K562 (cell line): Measurements from ENCODE around the gene LRMDA. TPM values are rescaled to one million over a fixed set of nuclear protein-coding genes. Genes with fewer than 3 reads are reported as not detected.

Source experiments
- ATAC-seq: fragments of 200-7000 bp; cut with Tn5 transposase; 3 replicates; pipeline ENCODE4 v1.9.1; 2020; ENCODE audit warnings: moderate library complexity
- BruUV-seq: library from RNA; stranded (reverse); fragments of 400-500 nt; replicated peaks from 2 replicates; lab custom pipeline; 2021; lab: Mats Ljungman, UMichigan
- CTCF ChIA-PET: fragments of 300-600 bp; formaldehyde crosslinking; extraction: SDS; loops from one replicate; lab custom pipeline; 2021; ENCODE audit warnings: low intra/inter-chr PET ratio; lab: Yijun Ruan, JAX
- POLR2A ChIA-PET: fragments of 300-600, 350-650 bp; sonication (Branson Sonifier 250); formaldehyde crosslinking; extraction: SDS; loops from one replicate; lab custom pipeline; 2021; ENCODE audit warnings: antibody characterized with exemption, inconsistent platforms; lab: Yijun Ruan, JAX
- DNase-seq, 4 experiments: peaks; one replicate each; pipeline versions ENCODE4 v3.0.0 to v3.0.0-alpha.2; 2011 to 2018; ENCODE audit warnings: low spot score in 3 of 4, mixed read lengths in 3 of 4; ENCODE audit errors: extremely low read depth in 1 of 4
- FAIRE-seq: peaks from 2 replicates; lab custom pipeline; 2011; peaks lifted over from hg19 to GRCh38; lab: Jason Lieb, UNC
- H2AFZ ChIP-seq: 2 replicates; pipeline ENCODE4 v1.6.0; 2011; ENCODE audit warnings: low read depth, low read length, control low read depth, inconsistent platforms
- H3K27ac ChIP-seq: fragments of 200-600 bp; 3 replicates; pipeline ENCODE4 v1.8.0; 2011; ENCODE audit warnings: low read depth, mild to moderate bottlenecking, control low read depth, inconsistent platforms, low read length, moderate library complexity, mixed read lengths; ENCODE audit errors: extremely low read depth
- H3K27me3 ChIP-seq, 2 experiments: fragments of 300-600 bp in 1 of 2; 2 replicates in 1 of 2; 3 replicates in 1 of 2; pipeline versions ENCODE4 v1.6.0 to v1.8.0; 2011; ENCODE audit warnings: inconsistent platforms in 2 of 2, low read length in 2 of 2, mild to moderate bottlenecking in 1 of 2, mixed read lengths in 1 of 2, moderate library complexity in 1 of 2; ENCODE audit not compliant: control insufficient read depth in 2 of 2, insufficient read depth in 2 of 2
- H3K36me3 ChIP-seq: fragments of 300-600 bp; 3 replicates; pipeline ENCODE4 v1.8.0; 2011; ENCODE audit warnings: mild to moderate bottlenecking, low read length, inconsistent platforms; ENCODE audit not compliant: control insufficient read depth, insufficient read depth
- H3K4me1 ChIP-seq, 2 experiments: fragments of 200-600 bp in 1 of 2; replicated peaks in 1 of 2; 2 replicates in 1 of 2; 3 replicates in 1 of 2; pipeline versions ENCODE4 v1.5.1 to v1.8.0; 2011; ENCODE audit warnings: inconsistent platforms in 2 of 2, low read length in 2 of 2, mild to moderate bottlenecking in 1 of 2, mixed read lengths in 1 of 2, moderate library complexity in 1 of 2; ENCODE audit not compliant: control insufficient read depth in 2 of 2, insufficient read depth in 2 of 2
- H3K4me2 ChIP-seq: 2 replicates; pipeline ENCODE4 v1.6.1; 2011; ENCODE audit warnings: low read length, control low read depth, inconsistent platforms, mixed read lengths; ENCODE audit not compliant: insufficient read depth
- H3K4me3 ChIP-seq: fragments of 200-600 bp; sonication (generic), shearing (Covaris generic); 2 replicates; pipeline ENCODE4 v1.5.1; 2016; ENCODE audit warnings: control low read depth, inconsistent platforms
- H3K79me2 ChIP-seq: fragments of 200-600 bp; 3 replicates; pipeline ENCODE4 v1.8.0; 2011; ENCODE audit warnings: low read length, inconsistent platforms; ENCODE audit not compliant: control insufficient read depth, insufficient read depth
- H3K9ac ChIP-seq, 2 experiments: 2 replicates each; pipeline versions ENCODE4 v1.6.0 to v1.6.1; 2011; ENCODE audit warnings: low read depth in 2 of 2, low read length in 2 of 2, control low read depth in 1 of 2, inconsistent platforms in 1 of 2, mild to moderate bottlenecking in 1 of 2, mixed read lengths in 1 of 2; ENCODE audit not compliant: insufficient read depth in 1 of 2
- H3K9me1 ChIP-seq: one replicate; pipeline ENCODE4 v1.6.0; 2011; ENCODE audit warnings: inconsistent platforms, mild to moderate bottlenecking, low read length, moderate library complexity; ENCODE audit not compliant: control insufficient read depth, insufficient read depth
- H3K9me3 ChIP-seq: replicated peaks from 2 replicates; pipeline ENCODE4 v1.5.1; 2011; ENCODE audit warnings: low read depth, low read length, inconsistent platforms; ENCODE audit not compliant: control insufficient read depth, insufficient read depth
- H4K20me1 ChIP-seq: replicated peaks from 2 replicates; pipeline ENCODE4 v1.6.1; 2011; ENCODE audit warnings: low read length, inconsistent platforms, mixed read lengths; ENCODE audit not compliant: control insufficient read depth, insufficient read depth
- CTCF ChIP-seq, 3 experiments: IDR thresholded peaks in 2 of 3; conservative IDR thresholded peaks in 1 of 3; 2 replicates each; pipeline ENCODE4 v1.5.1; 2011 to 2012; ENCODE audit warnings: low read length in 3 of 3, mild to moderate bottlenecking in 3 of 3, control low read depth in 2 of 3, improper control_type of control experiment in 1 of 3, inconsistent platforms in 1 of 3, low read depth in 1 of 3, mixed read lengths in 1 of 3, moderate library complexity in 1 of 3; ENCODE audit not compliant: insufficient read depth in 2 of 3
- DACH1 ChIP-seq: fragments of 450-650 bp; IDR thresholded peaks from 2 replicates; pipeline ENCODE4 v1.6.1; 2018; ENCODE audit not compliant: partially characterized antibody
- DLX4 ChIP-seq: fragments of 250-450 bp; sonication (Bioruptor Pico); IDR thresholded peaks from 2 replicates; pipeline ENCODE4 v1.6.1; 2021; ENCODE audit warnings: mild to moderate bottlenecking
- PHF8 ChIP-seq: fragments of 200-600 bp; sonication (generic); IDR thresholded peaks from 2 replicates; pipeline ENCODE4 v1.6.1; 2012; ENCODE audit warnings: mixed run types, mild to moderate bottlenecking, inconsistent platforms, low read length, moderate library complexity, borderline replicate concordance
- RHOXF2B ChIP-seq: fragments of 250-450 bp; sonication (Bioruptor Pico); conservative IDR thresholded peaks from 2 replicates; pipeline ENCODE4 v1.5.1; 2021
- SRSF3 ChIP-seq: fragments of 200-400 bp; formaldehyde crosslinking; IDR thresholded peaks from 2 replicates; pipeline ENCODE4 v1.6.1; 2016; ENCODE audit warnings: mild to moderate bottlenecking, low read length, moderate library complexity; ENCODE audit not compliant: insufficient read depth
- ZBTB34 ChIP-seq: fragments of 250-450 bp; sonication (Bioruptor Pico); IDR thresholded peaks from 2 replicates; pipeline ENCODE4 v1.8.0; 2021; ENCODE audit warnings: mild to moderate bottlenecking, moderate library complexity
- ZNF165 ChIP-seq: fragments of 250-450 bp; sonication (Bioruptor Pico); IDR thresholded peaks from 2 replicates; pipeline ENCODE4 v1.4.0; 2020; ENCODE audit warnings: borderline replicate concordance
- ZNF280B ChIP-seq: fragments of 250-450 bp; sonication (Bioruptor Pico); IDR thresholded peaks from 2 replicates; pipeline ENCODE4 v1.5.1; 2021; ENCODE audit warnings: mild to moderate bottlenecking
- ZNF592 ChIP-seq: fragments of 450-650 bp; IDR thresholded peaks from 2 replicates; pipeline ENCODE4 v1.6.1; 2017; ENCODE audit warnings: antibody characterized with exemption, mild to moderate bottlenecking
- ZNF75A ChIP-seq: fragments of 450-650 bp; formaldehyde crosslinking; IDR thresholded peaks from 2 replicates; pipeline ENCODE4 v1.4.0; 2020; ENCODE audit warnings: mild to moderate bottlenecking
- ZZZ3 ChIP-seq: fragments of 450-650 bp; IDR thresholded peaks from 2 replicates; pipeline ENCODE4 v1.6.1; 2016; ENCODE audit warnings: antibody characterized with exemption, mild to moderate bottlenecking, moderate library complexity
- WGBS: fragments of 100-300 bp; shearing (Covaris generic); methylation state at CpG from one replicate; pipeline ENCODE4 v1.1.6; 2016; ENCODE audit warnings: low coverage, mixed read lengths; ENCODE audit not compliant: insufficient coverage; ENCODE audit errors: missing lambda C conversion rate; 5-methylcytosine and 5-hydroxymethylcytosine counted together
- in situ Hi-C: fragments of 300-500 bp; cut with MboI; formaldehyde crosslinking; loops from 4 replicates; pipeline ENCODE4 v1.15.0; 2018; ENCODE audit warnings: inconsistent platforms, mixed read lengths
- intact Hi-C: fragments of 100-400 bp; cut with micrococcal nuclease; formaldehyde crosslinking; loops from 2 replicates; pipeline ENCODE4 v1.14.2; 2022
- polyA plus RNA-seq, 8 experiments: library from polyadenylated mRNA; depleted of rRNA in 4 of 8; stranded (reverse) in 5 of 8; unstranded in 3 of 8; fragments of >200 nt; fragmentation: Nextera tagmentation in 2 of 8; fragmentation: Illumina TruSeq in 1 of 8; extraction: Ambion mirVana in 2 of 8; extraction: Trizol in 1 of 8; gene quantifications; 2 replicates each; pipeline versions ENCODE4 v1.2.1 to v1.2.3, GENCODE V29; 2011 to 2014; ENCODE audit warnings: inconsistent platforms in 1 of 8, missing spikeins in 1 of 8
- total RNA-seq, 7 experiments: library from RNA; depleted of rRNA in 6 of 7; stranded (reverse); fragments of >200 nt in 6 of 7; fragmentation: Illumina TruSeq in 2 of 7; extraction: Trizol in 2 of 7; gene quantifications; 2 replicates each; pipeline versions ENCODE4 v1.2.1 to v1.2.3, GENCODE V29; 2011 to 2021; ENCODE audit warnings: low replicate concordance in 1 of 7

The LRMDA gene
- total and polyA plus RNA-seq, 9 of the 15 experiments (the other 6 are each of a cell fraction or from before 2014, with no cell fraction given) = 0.25 TPM; not detected in 8

GRCh38 chr10:76444034-76444800, 1012.8 kb downstream of the LRMDA start:
- Histone ChIP-seq H4K20me1 (no peaks in the 10 kb centered on the region), H2AFZ (no peak overlapping the region), H3K79me2 (no peaks in the 10 kb centered on the region), H3K9me3 (no peaks in the 10 kb centered on the region; the same call in 1 of the 2 replicates), H3K9me1 (no peaks in the 10 kb centered on the region), H3K4me1 (no peaks in the 10 kb centered on the region), H3K4me3 (no peak overlapping the region), H3K9ac (no peak overlapping the region), H3K36me3 (no peaks in the 10 kb centered on the region), H3K27ac (no peak overlapping the region), H3K4me2 (no peak overlapping the region), H3K27me3 (no peaks in the 10 kb centered on the region)
- in situ Hi-C loops = no loop called here
- POLR2A ChIA-PET = no interaction called here
- CTCF ChIA-PET = no interaction called here
- ATAC-seq (no peak), FAIRE-seq (no peak), DNase-seq (no peak)
- BruUV-seq = no TSS peak
- intact Hi-C loops = no loop called here
- 1% methylated on average over 6 of the region's 6 CpGs for WGBS
- TF ChIP-seq DLX4 (CRISPR knock-in tag) (no peak), SRSF3 (no peak), CTCF (IDR thresholded peaks at IDR 0.05 in 2 of 3, conservative IDR thresholded peaks at IDR 0.05 in 1 of 3; ENCODE audit: insufficient read depth in 2 of 3, low read depth in 1 of 3, low read length in 3 of 3) (no peak), PHF8 (no peak), DACH1 (no peak), ZZZ3 (no peak), ZNF75A (CRISPR knock-in tag) (no peak), ZNF280B (no peak), ZBTB34 (CRISPR knock-in tag) (no peak), RHOXF2B (no peak), ZNF592 (no peak), ZNF165 (no peak)
